ENCODE measurements around the gene GREB1.

DNA sequence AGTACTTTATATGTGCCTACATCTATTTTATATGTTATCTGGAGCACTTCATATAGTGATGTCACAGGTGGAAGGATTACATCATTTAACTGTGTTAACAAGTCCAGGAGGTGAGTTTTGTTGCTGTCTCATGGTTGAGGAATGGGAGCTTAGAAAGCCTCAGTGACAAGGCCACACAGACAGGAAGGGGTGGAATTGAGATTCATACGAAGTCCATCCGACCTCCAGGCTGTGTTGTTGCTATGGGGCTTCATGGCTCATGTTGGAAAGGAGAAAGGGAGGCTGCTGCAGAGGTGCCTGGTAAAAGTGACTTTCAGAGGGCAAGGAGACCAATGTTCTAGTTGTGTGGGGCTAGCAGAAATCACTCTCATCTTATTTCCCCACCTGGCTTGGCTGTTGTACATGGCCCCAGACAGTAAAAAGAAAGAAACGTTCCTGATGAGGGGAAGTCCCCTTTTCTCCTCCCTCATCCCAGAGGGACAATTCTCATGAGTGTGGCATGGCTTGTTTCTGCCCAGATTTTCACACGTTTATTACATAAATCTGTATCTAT, 31.0 kb upstream of the GREB1 start:
- TF ChIP-seq, protein P1, sequence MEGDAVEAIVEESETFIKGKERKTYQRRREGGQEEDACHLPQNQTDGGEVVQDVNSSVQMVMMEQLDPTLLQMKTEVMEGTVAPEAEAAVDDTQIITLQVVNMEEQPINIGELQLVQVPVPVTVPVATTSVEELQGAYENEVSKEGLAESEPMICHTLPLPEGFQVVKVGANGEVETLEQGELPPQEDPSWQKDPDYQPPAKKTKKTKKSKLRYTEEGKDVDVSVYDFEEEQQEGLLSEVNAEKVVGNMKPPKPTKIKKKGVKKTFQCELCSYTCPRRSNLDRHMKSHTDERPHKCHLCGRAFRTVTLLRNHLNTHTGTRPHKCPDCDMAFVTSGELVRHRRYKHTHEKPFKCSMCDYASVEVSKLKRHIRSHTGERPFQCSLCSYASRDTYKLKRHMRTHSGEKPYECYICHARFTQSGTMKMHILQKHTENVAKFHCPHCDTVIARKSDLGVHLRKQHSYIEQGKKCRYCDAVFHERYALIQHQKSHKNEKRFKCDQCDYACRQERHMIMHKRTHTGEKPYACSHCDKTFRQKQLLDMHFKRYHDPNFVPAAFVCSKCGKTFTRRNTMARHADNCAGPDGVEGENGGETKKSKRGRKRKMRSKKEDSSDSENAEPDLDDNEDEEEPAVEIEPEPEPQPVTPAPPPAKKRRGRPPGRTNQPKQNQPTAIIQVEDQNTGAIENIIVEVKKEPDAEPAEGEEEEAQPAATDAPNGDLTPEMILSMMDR (IDR thresholded peaks at IDR 0.05): no peak
- TF ChIP-seq EZH2 (IDR thresholded peaks at IDR 0.05; ENCODE audit: borderline replicate concordance, insufficient read depth, low read depth, low read length, poor library complexity, severe bottlenecking): no peak

Data from B cell (primary cell).